Mucosa of rectum (tissue), 2 donors: ENCODE results near the gene CXorf58.

Source experiments
- H3K27ac ChIP-seq, 2 donors: one replicate each; pipeline ENCODE4 v1.7.0; 2013; ENCODE audit warnings: inconsistent platforms in 2 of 2, low read depth in 2 of 2, low read length in 2 of 2
- H3K27me3 ChIP-seq, 2 donors: one replicate each; pipeline ENCODE4 v1.7.0; 2013; ENCODE audit warnings: low read length in 2 of 2; ENCODE audit not compliant: control insufficient read depth in 2 of 2, insufficient read depth in 2 of 2
- H3K36me3 ChIP-seq, 2 donors: one replicate each; pipeline ENCODE4 v1.7.0; 2013; ENCODE audit warnings: low read length in 2 of 2; ENCODE audit not compliant: control insufficient read depth in 2 of 2, insufficient read depth in 2 of 2
- H3K4me1 ChIP-seq, 2 donors: one replicate each; pipeline ENCODE4 v1.7.0; 2013; ENCODE audit warnings: low read length in 2 of 2, mild to moderate bottlenecking in 1 of 2; ENCODE audit not compliant: control insufficient read depth in 2 of 2, insufficient read depth in 2 of 2
- H3K4me3 ChIP-seq, 2 donors: one replicate each; pipeline ENCODE4 v1.7.0; 2013; ENCODE audit warnings: low read length in 2 of 2
- H3K9ac ChIP-seq, 2 donors: one replicate each; pipeline ENCODE4 v1.7.0; 2013; ENCODE audit warnings: low read length in 2 of 2, low read depth in 1 of 2, mild to moderate bottlenecking in 1 of 2
- H3K9me3 ChIP-seq, 2 donors: one replicate each; pipeline ENCODE4 v1.7.0; 2013; ENCODE audit warnings: low read length in 2 of 2; ENCODE audit not compliant: control insufficient read depth in 2 of 2
- donor health status: healthy.
- donor health status: Normal muscosa, but diverticular disease.

CXorf58 gene

GRCh38 chrX:23919706-23920320 lies 12.0 kb downstream of the CXorf58 start:
- Histone ChIP-seq H3K4me1 (no peaks in the 10 kb centered on the region), H3K27me3 (peaks cover 0 to 4% of the 10 kb centered on the region in 2 donors)

GRCh38 chrX:23926015-23926414 lies 18.2 kb downstream of the CXorf58 start:
- H3K4me1 ChIP-seq = no peaks in the 10 kb centered on the region
- H3K4me3 ChIP-seq = no peak overlapping the region
- no peaks in the 10 kb centered on the region for H3K9me3 ChIP-seq
- H3K9ac ChIP-seq = no peak overlapping the region
- H3K27ac ChIP-seq = no peak overlapping the region
- peaks cover 0 to 6% of the 10 kb centered on the region in 2 donors for H3K27me3 ChIP-seq
- no peaks in the 10 kb centered on the region for H3K36me3 ChIP-seq

More at GRCh38 chrX:23919706-23920320, 12.0 kb downstream of the CXorf58 start:
- H3K36me3 ChIP-seq = no peaks in the 10 kb centered on the region
- no peak overlapping the region for H3K9ac ChIP-seq
- peaks cover 0 to 2% of the 10 kb centered on the region in 2 donors for H3K9me3 ChIP-seq
- no peak overlapping the region for H3K4me3 ChIP-seq
- H3K27ac ChIP-seq = no peak overlapping the region

GRCh38 chrX:23930894-23931604 lies 23.2 kb downstream of the CXorf58 start:
- no peaks in the 10 kb centered on the region for H3K36me3 ChIP-seq
- H3K4me3 ChIP-seq = no peak overlapping the region
- no peak overlapping the region for H3K9ac ChIP-seq
- H3K4me1 ChIP-seq = peaks cover 0 to 3% of the 10 kb centered on the region in 2 donors
- H3K9me3 ChIP-seq = no peaks in the 10 kb centered on the region
- no peak overlapping the region for H3K27ac ChIP-seq
- H3K27me3 ChIP-seq = peaks cover 0 to 7% of the 10 kb centered on the region in 2 donors

GRCh38 chrX:23932046-23932445 lies 24.2 kb downstream of the CXorf58 start:
- no peak overlapping the region for H3K27ac ChIP-seq
- no peaks in the 10 kb centered on the region for H3K36me3 ChIP-seq
- no peak overlapping the region for H3K9ac ChIP-seq
- no peaks in the 10 kb centered on the region for H3K9me3 ChIP-seq
- H3K27me3 ChIP-seq = peaks cover 2 to 7% of the 10 kb centered on the region in 2 donors
- H3K4me1 ChIP-seq = peaks cover 0 to 3% of the 10 kb centered on the region in 2 donors
- H3K4me3 ChIP-seq = no peak overlapping the region

GRCh38 chrX:23935106-23935505 lies 27.3 kb downstream of the CXorf58 start:
- Histone ChIP-seq H3K4me1 (peaks cover 0 to 3% of the 10 kb centered on the region in 2 donors), H3K4me3 (no peak overlapping the region), H3K27me3 (peaks cover 4% of the 10 kb centered on the region in 2 donors), H3K36me3 (no peaks in the 10 kb centered on the region), H3K9me3 (no peaks in the 10 kb centered on the region), H3K9ac (no peak overlapping the region), H3K27ac (no peak overlapping the region)

- no peak overlapping the region for H3K9ac ChIP-seq
- H3K27me3 ChIP-seq = peaks cover 4 to 7% of the 10 kb centered on the region in 2 donors
- H3K36me3 ChIP-seq = no peaks in the 10 kb centered on the region
- H3K4me3 ChIP-seq = no peak overlapping the region
- no peak overlapping the region for H3K27ac ChIP-seq
- peaks cover 0 to 2% of the 10 kb centered on the region in 2 donors for H3K4me1 ChIP-seq
- H3K9me3 ChIP-seq = no peaks in the 10 kb centered on the region
These were observed 28.4 kb downstream of the CXorf58 start for GRCh38 chrX:23936180-23936579.

- no peak overlapping the region for H3K9ac ChIP-seq
- no peaks in the 10 kb centered on the region for H3K9me3 ChIP-seq
- no peaks in the 10 kb centered on the region for H3K36me3 ChIP-seq
- no peaks in the 10 kb centered on the region for H3K4me1 ChIP-seq
- peaks cover 4 to 9% of the 10 kb centered on the region in 2 donors for H3K27me3 ChIP-seq
- no peak overlapping the region for H3K4me3 ChIP-seq
- no peak overlapping the region for H3K27ac ChIP-seq
These were observed 29.3 kb downstream of the CXorf58 start for GRCh38 chrX:23937100-23937499.

GRCh38 chrX:23938690-23939089 lies 30.9 kb downstream of the CXorf58 start:
- no peaks in the 10 kb centered on the region for H3K36me3 ChIP-seq
- no peak overlapping the region for H3K4me3 ChIP-seq
- H3K27me3 ChIP-seq = peaks cover 7 to 10% of the 10 kb centered on the region in 2 donors
- H3K9ac ChIP-seq = no peak overlapping the region
- no peaks in the 10 kb centered on the region for H3K4me1 ChIP-seq
- H3K9me3 ChIP-seq = no peaks in the 10 kb centered on the region
- no peak overlapping the region for H3K27ac ChIP-seq

GRCh38 chrX:23939203-23939602 lies 31.4 kb downstream of the CXorf58 start:
- Histone ChIP-seq H3K36me3 (no peaks in the 10 kb centered on the region), H3K9ac (no peak overlapping the region), H3K27ac (no peak overlapping the region), H3K4me3 (no peak overlapping the region), H3K9me3 (no peaks in the 10 kb centered on the region), H3K4me1 (no peaks in the 10 kb centered on the region), H3K27me3 (peaks cover 7 to 10% of the 10 kb centered on the region in 2 donors)

- H3K27me3 ChIP-seq = peaks cover 6 to 16% of the 10 kb centered on the region in 2 donors
- H3K4me1 ChIP-seq = no peaks in the 10 kb centered on the region
- no peaks in the 10 kb centered on the region for H3K36me3 ChIP-seq
- no peak overlapping the region for H3K4me3 ChIP-seq
- H3K27ac ChIP-seq = no peak overlapping the region
- H3K9me3 ChIP-seq = no peaks in the 10 kb centered on the region
- no peak overlapping the region for H3K9ac ChIP-seq
These were observed 36.4 kb downstream of the CXorf58 start for GRCh38 chrX:23944234-23944633.
